Measurements from ENCODE around the gene EMX2.

GRCh38 chr10:117516681-117517080, 25.9 kb upstream of the EMX2 start:
- TF ChIP-seq CEBPB (IDR thresholded peaks at IDR 0.05; ENCODE audit: borderline replicate concordance in 1 of 2, low read depth in 2 of 2, low read length in 2 of 2): no peak
- no peak for TF ChIP-seq POLR2A (IDR thresholded peaks at IDR 0.05; ENCODE audit: low read depth, low read length)
- no peak for TF ChIP-seq IKZF1 (conservative IDR thresholded peaks at IDR 0.05)
- no peak for TF ChIP-seq CTCF (IDR thresholded peaks at IDR 0.05 in 2 of 3, conservative IDR thresholded peaks at IDR 0.05 in 1 of 3; ENCODE audit: control insufficient read depth in 2 of 3, extremely low read depth in 1 of 3, insufficient read depth in 1 of 3, low read depth in 3 of 3, low read length in 3 of 3)
- no peak for TF ChIP-seq CUX1 (IDR thresholded peaks at IDR 0.05; ENCODE audit: insufficient replicate concordance, low read depth, low read length)
- TF ChIP-seq YY1 (IDR thresholded peaks at IDR 0.05; ENCODE audit: low read depth, low read length): no peak

All from GM12878 (cell line).